DND-41 (cell line): ENCODE data around the gene OSGEP.
"Not testable (repeated sequence)": the region's sequence is repeated elsewhere in the genome, so short reads cannot be mapped to it uniquely, and the experiment has no call there.

Experiments
- ATAC-seq: fragments of 200-7000 bp; cut with Tn5 transposase; 3 replicates; pipeline ENCODE4 v1.9.1; 2021; ENCODE audit warnings: low read depth; ENCODE audit not compliant: insufficient read depth
- DNase-seq: peaks from one replicate; pipeline ENCODE4 v3.0.0-alpha.2; 2020
- H2AFZ ChIP-seq: 2 replicates; pipeline ENCODE4 v1.6.0; 2012; ENCODE audit warnings: low read depth, low read length
- H3K27ac ChIP-seq: 2 replicates; pipeline ENCODE4 v1.5.1; 2012; ENCODE audit warnings: low read length, inconsistent platforms
- H3K27me3 ChIP-seq: fragments of 200-600 bp; sonication (generic); 2 replicates; pipeline ENCODE4 v1.6.0; 2012; ENCODE audit warnings: low read length, mild to moderate bottlenecking, inconsistent platforms; ENCODE audit not compliant: insufficient read depth, poor library complexity
- H3K36me3 ChIP-seq: 2 replicates; pipeline ENCODE4 v1.5.1; 2012; ENCODE audit warnings: low read length, inconsistent platforms; ENCODE audit not compliant: insufficient read depth
- H3K4me1 ChIP-seq: 2 replicates; pipeline ENCODE4 v1.5.1; 2012; ENCODE audit warnings: mild to moderate bottlenecking, low read length; ENCODE audit not compliant: insufficient read depth
- H3K4me2 ChIP-seq: 2 replicates; pipeline ENCODE4 v1.6.0; 2012; ENCODE audit warnings: mild to moderate bottlenecking, moderate library complexity, low read length, inconsistent platforms; ENCODE audit not compliant: insufficient read depth
- H3K4me3 ChIP-seq, 2 experiments: fragments of 200-600 bp in 1 of 2; shearing (Covaris generic) in 1 of 2; 2 replicates each; pipeline ENCODE4 v1.5.1; 2012 to 2016; ENCODE audit warnings: inconsistent platforms in 2 of 2, low read length in 2 of 2, mild to moderate bottlenecking in 2 of 2, low read depth in 1 of 2, moderate library complexity in 1 of 2
- H3K79me2 ChIP-seq: 2 replicates; pipeline ENCODE4 v1.6.0; 2012; ENCODE audit warnings: low read length, inconsistent platforms; ENCODE audit not compliant: insufficient read depth
- H3K9ac ChIP-seq: 2 replicates; pipeline ENCODE4 v1.6.0; 2012; ENCODE audit warnings: low read depth, mild to moderate bottlenecking, inconsistent platforms, low read length, moderate library complexity
- H3K9me3 ChIP-seq: 2 replicates; pipeline ENCODE4 v1.5.1; 2012; ENCODE audit warnings: low read length, moderate library complexity, mild to moderate bottlenecking, inconsistent platforms; ENCODE audit not compliant: insufficient read depth, severe bottlenecking
- H4K20me1 ChIP-seq: 2 replicates; pipeline ENCODE4 v1.6.0; 2012; ENCODE audit warnings: low read length; ENCODE audit not compliant: insufficient read depth
- EZH2 ChIP-seq: IDR thresholded peaks from 3 replicates; pipeline ENCODE4 v1.6.1; 2012; ENCODE audit warnings: borderline replicate concordance, low read depth, mild to moderate bottlenecking, moderate library complexity, low read length, inconsistent platforms; ENCODE audit not compliant: severe bottlenecking
- TF ChIP-seq, protein P1 (sequence below): IDR thresholded peaks from 2 replicates; pipeline ENCODE4 v1.5.1; 2012; ENCODE audit warnings: borderline replicate concordance, low read length, moderate library complexity, mild to moderate bottlenecking; ENCODE audit not compliant: poor library complexity, severe bottlenecking; ENCODE audit errors: extremely low read depth

The OSGEP gene

DNA sequence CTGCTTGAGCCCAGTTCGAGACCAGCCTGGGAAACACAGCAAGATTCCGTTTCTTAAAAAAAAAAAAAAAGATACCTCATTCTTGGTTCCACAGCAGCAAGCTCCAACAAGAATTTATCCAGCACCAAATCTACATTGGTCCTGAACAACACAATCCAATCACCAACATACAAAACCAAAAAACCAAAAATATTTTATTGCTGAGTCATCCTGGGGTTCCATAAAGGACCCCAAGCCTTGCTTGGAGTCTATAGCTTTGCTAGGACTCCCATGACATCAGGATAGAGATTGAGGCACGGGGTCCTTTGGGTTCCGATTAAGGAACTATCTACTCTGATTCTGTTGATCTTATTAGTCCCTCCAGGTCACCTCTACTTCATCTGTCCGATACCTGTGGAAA is 7.7 kb downstream of the OSGEP start:
- Histone ChIP-seq H3K9me3 (no peaks in the 10 kb centered on the region), H3K9ac (no peak overlapping the region), H3K4me2 (no peak overlapping the region), H3K36me3 (peaks cover 61% of the 10 kb centered on the region), H3K79me2 (no peaks in the 10 kb centered on the region), H3K27ac (no peak overlapping the region), H4K20me1 (no peaks in the 10 kb centered on the region), H3K4me1 (no peaks in the 10 kb centered on the region), H3K4me3 (no peak overlapping the region), H3K27me3 (no peaks in the 10 kb centered on the region), H2AFZ (no peak overlapping the region)
- no peak for ATAC-seq
- TF ChIP-seq, protein P1, sequence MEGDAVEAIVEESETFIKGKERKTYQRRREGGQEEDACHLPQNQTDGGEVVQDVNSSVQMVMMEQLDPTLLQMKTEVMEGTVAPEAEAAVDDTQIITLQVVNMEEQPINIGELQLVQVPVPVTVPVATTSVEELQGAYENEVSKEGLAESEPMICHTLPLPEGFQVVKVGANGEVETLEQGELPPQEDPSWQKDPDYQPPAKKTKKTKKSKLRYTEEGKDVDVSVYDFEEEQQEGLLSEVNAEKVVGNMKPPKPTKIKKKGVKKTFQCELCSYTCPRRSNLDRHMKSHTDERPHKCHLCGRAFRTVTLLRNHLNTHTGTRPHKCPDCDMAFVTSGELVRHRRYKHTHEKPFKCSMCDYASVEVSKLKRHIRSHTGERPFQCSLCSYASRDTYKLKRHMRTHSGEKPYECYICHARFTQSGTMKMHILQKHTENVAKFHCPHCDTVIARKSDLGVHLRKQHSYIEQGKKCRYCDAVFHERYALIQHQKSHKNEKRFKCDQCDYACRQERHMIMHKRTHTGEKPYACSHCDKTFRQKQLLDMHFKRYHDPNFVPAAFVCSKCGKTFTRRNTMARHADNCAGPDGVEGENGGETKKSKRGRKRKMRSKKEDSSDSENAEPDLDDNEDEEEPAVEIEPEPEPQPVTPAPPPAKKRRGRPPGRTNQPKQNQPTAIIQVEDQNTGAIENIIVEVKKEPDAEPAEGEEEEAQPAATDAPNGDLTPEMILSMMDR: no peak
- TF ChIP-seq EZH2: no peak
- DNase-seq: no peak

DNA sequence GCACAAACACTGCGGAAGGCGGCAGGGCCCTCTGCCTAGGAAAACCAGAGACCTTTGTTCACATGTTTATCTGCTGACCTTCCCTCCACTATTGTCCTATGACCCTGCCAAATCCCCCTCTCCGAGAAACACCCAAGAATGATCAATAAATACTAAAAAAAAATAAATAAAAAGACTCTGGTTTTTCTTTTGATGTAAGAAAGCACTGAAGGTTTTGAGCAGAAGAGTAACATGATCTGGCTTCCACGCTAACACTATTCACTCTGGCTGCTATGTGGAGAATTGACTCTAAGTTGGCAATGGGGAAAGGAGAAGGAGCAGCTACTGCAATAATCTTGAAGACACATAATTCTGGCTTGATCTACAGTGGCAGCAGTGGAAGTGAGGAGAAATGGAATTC is 11.0 kb downstream of the OSGEP start:
- not testable (repeated sequence) for H3K4me3 ChIP-seq, ATAC-seq, H3K9ac ChIP-seq, H2AFZ ChIP-seq, H3K79me2 ChIP-seq, H3K27me3 ChIP-seq, H4K20me1 ChIP-seq, DNase-seq, H3K4me1 ChIP-seq, H3K27ac ChIP-seq, H3K4me2 ChIP-seq, H3K9me3 ChIP-seq
- peaks cover 30% of the 10 kb centered on the region for H3K36me3 ChIP-seq

DNA sequence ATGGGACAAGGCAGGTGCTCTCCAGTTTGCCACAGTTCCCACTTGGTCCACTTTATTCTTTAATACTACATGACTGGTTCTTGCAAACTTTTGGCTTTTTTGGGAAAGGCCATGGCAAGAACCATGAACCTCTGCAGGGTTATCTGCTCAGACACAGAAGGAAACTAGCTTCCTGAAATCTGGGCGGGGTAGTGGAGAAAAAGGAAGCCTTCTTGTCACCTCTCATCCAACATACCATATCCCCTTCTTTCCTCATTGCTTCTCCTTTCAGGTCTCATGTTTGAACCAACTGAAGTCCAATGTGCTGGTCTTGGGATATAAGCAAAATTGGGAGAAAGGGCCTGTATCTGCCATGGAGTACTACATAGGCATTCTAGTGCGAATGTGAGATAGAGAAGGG is 13.2 kb downstream of the OSGEP start:
- no peak overlapping the region for H3K9ac ChIP-seq

DNA sequence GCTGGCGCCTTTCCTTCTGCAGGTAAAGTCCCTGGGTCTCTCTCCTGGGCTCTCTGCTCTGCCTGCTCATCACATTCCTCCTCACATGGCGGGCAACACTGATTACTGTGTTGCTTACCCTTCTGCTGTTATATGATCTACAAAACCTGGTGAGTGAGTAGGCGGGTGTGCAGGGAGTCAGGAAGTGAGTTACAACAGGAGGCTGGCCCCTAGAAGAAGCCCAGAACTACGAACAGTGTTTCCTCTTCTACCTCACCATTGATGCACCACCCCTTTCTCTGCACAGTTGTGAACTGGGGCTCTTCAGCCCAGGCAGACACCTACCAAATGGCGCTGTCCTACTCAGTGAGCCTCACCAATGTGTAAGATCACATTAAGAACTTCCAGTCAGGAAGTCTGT is 13.7 kb downstream of the OSGEP start:
- no peak for TF ChIP-seq EZH2
- TF ChIP-seq, protein P1: no peak
- Histone ChIP-seq H3K9ac (no peak overlapping the region), H3K4me1 (peaks cover 2% of the 10 kb centered on the region; the same call in 1 of the 2 replicates), H3K36me3 (peaks cover 3% of the 10 kb centered on the region), H3K27me3 (no peaks in the 10 kb centered on the region), H3K9me3 (no peaks in the 10 kb centered on the region), H2AFZ (peak overlapping the region; percentile 36; the same call in 1 of the 2 replicates), H3K79me2 (no peaks in the 10 kb centered on the region), H4K20me1 (no peaks in the 10 kb centered on the region), H3K4me2 (no peak overlapping the region), H3K27ac (no peak overlapping the region), H3K4me3 (no peak overlapping the region)
- ATAC-seq (peak; percentile 48; the same call in 2 of the 3 replicates), DNase-seq (no peak)

More for the DNA sequence above, 13.2 kb downstream of the OSGEP start:
- no peak for DNase-seq
- H3K9me3 ChIP-seq: no peaks in the 10 kb centered on the region
- H2AFZ ChIP-seq: no peak overlapping the region
- no peak overlapping the region for H3K4me2 ChIP-seq
- no peak overlapping the region for H3K4me3 ChIP-seq
- H3K79me2 ChIP-seq: no peaks in the 10 kb centered on the region
- H3K4me1 ChIP-seq: peaks cover 2% of the 10 kb centered on the region; the same call in 1 of the 2 replicates
- no peak overlapping the region for H3K27ac ChIP-seq
- H3K36me3 ChIP-seq: peaks cover 9% of the 10 kb centered on the region
- ATAC-seq: no peak
- TF ChIP-seq, protein P1: no peak
- no peak for TF ChIP-seq EZH2
- no peaks in the 10 kb centered on the region for H3K27me3 ChIP-seq
- no peaks in the 10 kb centered on the region for H4K20me1 ChIP-seq
